ENCODE data around the gene ZSWIM6. TPM values are rescaled to one million over a fixed set of nuclear protein-coding genes. Genes with fewer than 3 reads are reported as not detected.

ZSWIM6 gene
- total RNA-seq, 2 experiments from 2014 or later: 0.06 to 0.17 TPM

GRCh38 chr5:61320860-61321259, 11.2 kb upstream of the ZSWIM6 start:
- no peak overlapping the region for H3K27ac ChIP-seq (ENCODE audit: low read depth, low read length, poor library complexity, severe bottlenecking)
- ChIA-PET POLR2A (no interaction called here), CTCF (ENCODE audit: unreplicated experiment) (no interaction called here)
- H4K20me1 ChIP-seq (ENCODE audit: insufficient read depth, low read length): no peaks in the 10 kb centered on the region
- no peaks in the 10 kb centered on the region for H3K4me1 ChIP-seq (ENCODE audit: insufficient read depth, low read length, poor library complexity, severe bottlenecking)
- no peaks in the 10 kb centered on the region for H3K9me2 ChIP-seq (ENCODE audit: insufficient read depth, low read length)
- intact Hi-C loops (cut with micrococcal nuclease; ENCODE audit: unreplicated experiment): no loop called here
- H3K4me2 ChIP-seq (ENCODE audit: low read length): no peak overlapping the region
- H3K4me3 ChIP-seq (ENCODE audit: low read depth, low read length, poor library complexity, severe bottlenecking): no peak overlapping the region
- no peak for DNase-seq (ENCODE audit: low spot score)
- H3K9me3 ChIP-seq (ENCODE audit: low read length): no peaks in the 10 kb centered on the region
- no peak for TF ChIP-seq CTCF (conservative IDR thresholded peaks at IDR 0.05; ENCODE audit: low read length)
- no peak for TF ChIP-seq EZH2phosphoT487 (IDR thresholded peaks at IDR 0.05; ENCODE audit: borderline replicate concordance, low read depth, low read length)
- BruUV-seq (replicated peaks): no TSS peak
- no peaks in the 10 kb centered on the region for H3K36me3 ChIP-seq (ENCODE audit: insufficient read depth, low read length)
- H2AFZ ChIP-seq (ENCODE audit: low read length): no peak overlapping the region
- H3K79me2 ChIP-seq (ENCODE audit: insufficient read depth, low read depth, low read length): no peaks in the 10 kb centered on the region

GRCh38 chr5:61321669-61322068, 10.4 kb upstream of the ZSWIM6 start:
- no peaks in the 10 kb centered on the region for H3K36me3 ChIP-seq (ENCODE audit: insufficient read depth, low read length)
- ChIA-PET CTCF (ENCODE audit: unreplicated experiment) (no interaction called here), POLR2A (interaction anchor here (1.0 kb wide), 1 partner anchor 50 kb away, joined by 5 read pairs; no protein-coding TSS in a partner anchor)
- no peaks in the 10 kb centered on the region for H3K79me2 ChIP-seq (ENCODE audit: insufficient read depth, low read depth, low read length)
- no TSS peak for BruUV-seq (replicated peaks)
- no peaks in the 10 kb centered on the region for H3K4me1 ChIP-seq (ENCODE audit: insufficient read depth, low read length, poor library complexity, severe bottlenecking)
- no peak overlapping the region for H3K27ac ChIP-seq (ENCODE audit: low read depth, low read length, poor library complexity, severe bottlenecking)
- H3K4me2 ChIP-seq (ENCODE audit: low read length): no peak overlapping the region
- no peak overlapping the region for H3K4me3 ChIP-seq (ENCODE audit: low read depth, low read length, poor library complexity, severe bottlenecking)
- TF ChIP-seq EZH2phosphoT487 (IDR thresholded peaks at IDR 0.05; ENCODE audit: borderline replicate concordance, low read depth, low read length) (no peak), CTCF (conservative IDR thresholded peaks at IDR 0.05; ENCODE audit: low read length) (no peak)
- no peaks in the 10 kb centered on the region for H4K20me1 ChIP-seq (ENCODE audit: insufficient read depth, low read length)
- no peaks in the 10 kb centered on the region for H3K9me2 ChIP-seq (ENCODE audit: insufficient read depth, low read length)
- DNase-seq (ENCODE audit: low spot score): no peak
- H3K9me3 ChIP-seq (ENCODE audit: low read length): no peaks in the 10 kb centered on the region
- intact Hi-C loops (cut with micrococcal nuclease; ENCODE audit: unreplicated experiment): no loop called here
- no peak overlapping the region for H2AFZ ChIP-seq (ENCODE audit: low read length)

GRCh38 chr5:61322738-61323725, 9.0 kb upstream of the ZSWIM6 start:
- Histone ChIP-seq H3K27ac (ENCODE audit: low read depth, low read length, poor library complexity, severe bottlenecking) (no peak overlapping the region), H3K4me3 (ENCODE audit: low read depth, low read length, poor library complexity, severe bottlenecking) (no peak overlapping the region), H3K4me1 (ENCODE audit: insufficient read depth, low read length, poor library complexity, severe bottlenecking) (no peaks in the 10 kb centered on the region), H3K9me3 (ENCODE audit: low read length) (no peaks in the 10 kb centered on the region), H3K79me2 (ENCODE audit: insufficient read depth, low read depth, low read length) (no peaks in the 10 kb centered on the region), H3K9me2 (ENCODE audit: insufficient read depth, low read length) (no peaks in the 10 kb centered on the region), H4K20me1 (ENCODE audit: insufficient read depth, low read length) (no peaks in the 10 kb centered on the region), H3K4me2 (ENCODE audit: low read length) (no peak overlapping the region; the same call in 1 of the 2 replicates), H2AFZ (ENCODE audit: low read length) (no peak overlapping the region), H3K36me3 (ENCODE audit: insufficient read depth, low read length) (no peaks in the 10 kb centered on the region)
- TF ChIP-seq EZH2phosphoT487 (IDR thresholded peaks at IDR 0.05; ENCODE audit: borderline replicate concordance, low read depth, low read length) (no peak), CTCF (conservative IDR thresholded peaks at IDR 0.05; ENCODE audit: low read length) (no peak)
- POLR2A ChIA-PET: interaction anchor here (1.0 kb wide), 1 partner anchor 51 kb away, joined by 5 read pairs; no protein-coding TSS in a partner anchor
- DNase-seq (ENCODE audit: low spot score): no peak
- CTCF ChIA-PET (ENCODE audit: unreplicated experiment): no interaction called here
- intact Hi-C loops (cut with micrococcal nuclease; ENCODE audit: unreplicated experiment): no loop called here
- no TSS peak for BruUV-seq (replicated peaks)
